T-helper 22 cell (primary cell): ENCODE data around the gene SLC15A3.

Experiments used
- DNase-seq: peaks from one replicate; pipeline ENCODE4 v3.0.0-alpha.2; 2020; ENCODE audit warnings: low read depth

The SLC15A3 gene

GRCh38 chr11:60945295-60945667 lies 6.7 kb downstream of the SLC15A3 start:
- no peak for DNase-seq

DNA sequence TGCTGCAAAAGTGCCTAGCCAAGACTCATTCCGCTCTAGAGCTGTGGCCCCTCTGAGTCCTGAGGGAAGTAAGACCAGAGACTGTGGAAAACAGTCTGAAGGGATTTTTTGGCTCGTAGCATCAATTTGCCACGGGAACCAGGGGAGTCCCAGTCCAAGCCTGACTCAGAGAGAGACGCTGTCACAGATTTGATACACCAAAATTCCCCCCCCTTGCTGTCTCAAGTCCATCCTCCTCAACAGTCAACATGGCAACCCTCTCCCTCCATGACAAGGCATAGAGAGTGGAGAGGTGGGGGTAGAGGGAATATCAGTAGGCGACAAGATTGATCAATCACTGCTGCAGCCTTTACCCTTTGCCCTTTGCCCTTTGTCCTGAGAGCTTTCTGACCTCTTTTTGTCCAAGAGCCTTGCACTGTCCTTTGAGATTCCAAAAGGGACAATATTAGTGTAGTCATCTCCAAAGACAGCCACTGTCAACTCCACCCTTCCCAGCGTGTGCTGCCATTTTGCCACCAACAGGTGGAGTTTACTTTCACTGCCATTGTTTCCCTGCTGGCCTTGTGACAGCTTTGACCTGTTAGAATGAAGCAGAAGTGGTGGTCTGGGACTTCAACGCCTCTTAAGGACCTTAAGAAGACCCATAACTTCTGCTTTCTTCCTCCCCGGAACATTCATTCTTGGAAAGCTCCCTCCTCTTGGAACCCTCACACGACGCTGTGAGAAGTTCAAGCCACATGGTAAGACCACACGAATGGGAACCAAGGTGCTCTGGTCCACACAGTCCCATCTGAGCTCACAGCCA lies 7.3 kb downstream of the SLC15A3 start:
- no peak for DNase-seq

DNA sequence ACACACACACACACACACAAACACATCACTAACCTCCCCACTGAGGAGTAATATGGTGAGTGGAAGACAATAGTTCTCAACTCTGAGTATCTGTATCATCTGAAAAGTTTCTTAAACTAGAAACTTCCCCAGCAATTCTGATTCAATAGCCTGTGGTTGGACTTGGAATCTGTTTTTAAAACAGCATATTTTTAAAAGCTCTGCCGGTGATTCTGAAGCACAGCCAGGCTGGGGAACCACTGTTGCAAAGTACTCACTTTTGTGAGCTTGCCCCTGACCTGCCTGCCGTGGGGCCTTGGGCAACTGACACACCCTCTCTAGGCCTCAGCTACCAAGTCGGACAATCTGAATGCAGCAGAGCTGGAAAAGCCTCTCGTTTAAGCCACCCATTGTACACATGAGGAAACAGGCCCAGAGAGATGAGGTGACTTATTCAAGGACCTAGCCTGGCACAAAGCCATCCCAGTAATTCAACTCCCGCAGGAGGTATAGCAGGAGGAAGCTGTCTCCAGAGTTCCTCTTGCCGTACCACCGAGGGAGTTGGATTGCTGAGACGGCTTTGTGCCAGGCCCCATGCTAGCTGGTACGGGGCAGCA lies 8.9 kb downstream of the SLC15A3 start:
- DNase-seq, result no peak

DNA sequence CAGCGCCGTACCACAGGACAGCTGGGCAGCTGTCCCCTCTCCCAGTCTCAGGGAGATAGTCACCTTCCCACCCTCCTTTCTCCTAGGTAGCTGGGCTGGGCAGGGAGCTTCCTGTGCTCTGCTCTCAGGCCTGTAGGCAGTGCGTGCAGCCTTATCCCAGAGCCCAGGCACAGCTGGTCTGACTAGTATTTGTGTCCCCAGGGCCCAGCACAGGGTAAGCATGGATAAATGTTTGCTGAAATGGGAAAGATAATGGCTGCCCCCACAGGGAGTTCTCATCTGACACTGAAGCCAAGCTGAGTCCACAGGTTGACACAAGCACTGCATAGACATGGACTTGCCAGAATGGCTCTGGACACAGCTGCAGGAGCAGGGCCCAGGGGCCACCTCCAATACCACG lies 9.8 kb downstream of the SLC15A3 start:
- no peak for DNase-seq

DNA sequence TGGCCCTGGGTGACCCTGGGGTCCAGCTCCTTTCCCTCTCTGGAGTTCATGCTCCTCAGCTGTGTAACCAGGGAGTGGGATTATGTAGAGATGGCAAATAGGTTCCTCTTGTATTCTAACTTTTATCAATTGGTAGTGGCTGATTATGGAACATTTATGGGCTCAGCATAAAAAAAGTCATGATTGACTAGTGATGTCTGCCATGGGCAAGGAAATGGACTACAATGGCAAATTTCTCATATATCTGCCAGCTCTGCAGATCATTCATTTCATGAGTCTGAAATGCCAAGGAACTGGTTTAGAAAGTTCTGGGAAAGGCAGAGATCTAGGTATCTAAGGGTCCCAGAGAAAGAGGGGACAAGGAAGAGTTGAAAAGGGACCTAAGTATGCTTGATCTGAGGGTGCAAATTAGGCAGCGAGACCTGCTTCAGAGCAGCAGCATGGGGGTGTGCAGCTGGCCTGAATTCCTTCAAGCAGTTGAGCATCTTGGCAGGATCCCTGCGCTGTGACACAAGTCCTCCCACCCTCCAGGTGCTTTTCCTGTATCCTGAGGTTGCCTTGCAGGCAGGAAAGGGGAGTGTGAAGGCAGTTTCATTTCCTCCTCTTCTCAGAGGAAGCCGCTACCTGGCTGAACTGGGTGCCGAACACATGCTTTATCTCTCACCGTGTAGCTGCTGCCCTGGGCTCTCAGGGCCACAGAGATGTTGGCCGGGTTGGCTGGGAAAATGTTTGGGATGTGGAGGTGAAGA lies 10.4 kb downstream of the SLC15A3 start:
- DNase-seq, result no peak

GRCh38 chr11:60939855-60940254 lies 12.1 kb downstream of the SLC15A3 start:
- no peak for DNase-seq

DNA sequence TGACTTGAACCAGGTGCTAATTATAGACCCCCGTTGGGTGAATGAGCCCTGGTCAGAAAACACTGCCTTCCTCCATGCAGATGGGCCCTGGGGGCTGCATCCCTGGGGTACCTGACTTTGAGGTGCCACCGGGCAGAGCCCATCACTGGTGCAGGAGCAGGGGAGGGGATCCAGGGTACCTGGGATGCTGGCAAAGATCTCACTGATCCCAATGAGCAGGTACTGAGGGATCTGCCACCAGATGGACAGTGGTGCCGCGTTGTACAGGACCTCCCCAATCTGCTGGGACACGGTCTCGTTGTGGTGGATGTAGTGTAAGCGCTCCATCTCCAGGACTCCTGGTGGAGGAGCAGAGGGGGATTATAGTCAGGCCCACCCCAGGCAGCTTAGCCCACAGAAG lies 12.7 kb downstream of the SLC15A3 start:
- no peak for DNase-seq

DNA sequence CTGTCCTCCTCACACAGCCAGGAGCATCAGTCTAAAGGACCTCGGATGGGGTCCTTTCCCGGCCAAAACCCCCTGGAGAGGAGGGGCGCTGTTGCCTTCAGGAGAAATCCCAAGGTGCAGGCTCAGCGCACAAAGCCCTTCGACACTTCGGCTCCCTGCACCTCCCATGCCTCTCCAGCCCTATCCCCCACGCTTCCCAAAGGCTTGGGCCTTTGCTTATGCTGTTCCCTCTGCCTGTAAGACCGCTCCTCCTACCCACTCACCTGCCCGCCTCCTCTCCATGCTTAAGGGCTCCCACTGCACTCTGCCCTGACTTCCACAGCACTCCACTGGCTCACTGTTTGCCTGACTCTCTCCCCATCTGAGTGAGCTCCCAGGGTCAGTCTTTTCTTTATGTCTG lies 13.5 kb downstream of the SLC15A3 start:
- DNase-seq, result no peak

GRCh38 chr11:60937811-60938210 lies 14.2 kb downstream of the SLC15A3 start:
- DNase-seq, result no peak

- DNase-seq, result no peak
Measured at GRCh38 chr11:60937144-60937527, 14.8 kb downstream of the SLC15A3 start.

- DNase-seq, result no peak
Measured at GRCh38 chr11:60936467-60937143, 15.4 kb downstream of the SLC15A3 start.

- DNase-seq, result no peak
Measured at GRCh38 chr11:60935676-60936442, 16.1 kb downstream of the SLC15A3 start.

DNA sequence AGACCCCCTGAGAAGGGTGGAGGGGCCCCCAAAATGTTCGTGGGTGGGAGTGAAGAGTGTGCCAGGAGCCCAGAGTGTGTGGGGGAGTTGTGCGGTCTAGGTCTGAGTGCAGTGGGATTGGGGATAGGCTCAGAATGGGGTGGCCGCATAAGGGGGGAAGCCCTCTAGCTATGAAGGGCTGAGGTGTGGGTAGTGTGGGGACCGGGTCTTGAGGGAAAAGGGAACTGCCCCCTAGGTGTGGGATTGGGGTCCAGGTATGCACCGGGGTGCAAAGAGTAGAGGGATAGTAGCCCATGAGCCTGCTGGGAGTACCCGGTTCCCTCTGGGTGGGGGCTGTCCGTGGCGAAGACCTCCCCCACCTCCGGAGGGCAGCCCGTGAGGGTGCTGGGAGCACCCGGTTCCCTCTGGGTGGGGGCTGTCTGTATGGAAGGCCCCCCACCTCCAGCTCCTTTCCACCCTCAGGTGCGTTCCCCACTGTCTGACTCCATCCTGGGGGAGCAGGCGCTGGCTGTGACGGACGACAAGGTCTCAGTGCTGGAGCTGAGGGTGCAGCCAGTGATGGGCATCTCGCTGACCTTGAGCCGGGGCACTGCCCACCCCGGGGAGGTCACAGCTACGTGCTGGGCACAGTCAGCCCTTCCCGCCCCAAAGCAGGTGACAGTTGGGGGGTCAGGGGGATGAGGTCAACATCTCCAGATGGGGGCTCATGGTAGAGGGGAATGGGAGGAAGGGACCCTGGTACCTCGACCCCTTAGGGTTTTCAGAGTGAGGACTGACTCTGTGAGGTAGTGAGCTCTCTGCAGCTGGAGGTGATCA lies 17.0 kb downstream of the SLC15A3 start:
- DNase-seq, result no peak

DNA sequence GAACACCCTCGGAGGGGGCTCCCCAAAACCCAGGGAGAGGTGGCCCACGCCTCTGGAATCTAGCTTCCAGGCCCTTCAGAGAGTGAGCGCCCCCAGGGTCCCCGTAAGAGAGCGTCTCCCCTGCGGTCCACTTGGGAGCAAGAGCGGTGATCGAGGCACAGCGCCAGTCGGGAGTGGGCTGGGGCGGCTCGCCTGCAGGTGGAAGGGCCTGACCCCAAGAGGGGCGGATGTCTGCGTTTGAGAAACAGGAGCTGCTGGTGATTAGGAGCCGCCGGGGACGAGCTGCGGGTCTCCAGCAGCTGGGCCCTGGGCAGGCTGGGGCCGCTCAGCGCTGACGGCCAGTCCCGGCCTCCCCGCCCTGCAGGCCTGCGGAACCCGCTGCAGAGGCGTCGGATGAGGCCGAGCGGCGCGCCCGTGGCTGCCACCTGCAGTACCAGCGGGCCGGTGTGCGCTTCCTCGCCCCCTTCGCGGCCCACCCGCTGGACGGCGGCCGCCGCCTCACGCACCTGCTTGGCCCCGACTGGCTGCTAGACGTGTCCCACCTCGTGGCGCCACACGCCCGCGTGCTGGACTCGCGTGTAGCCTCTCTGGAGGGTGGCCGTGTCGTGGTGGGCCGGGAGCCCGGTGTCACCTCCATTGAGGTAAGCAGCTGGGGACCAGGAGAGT lies 17.7 kb downstream of the SLC15A3 start:
- DNase-seq, result no peak

DNA sequence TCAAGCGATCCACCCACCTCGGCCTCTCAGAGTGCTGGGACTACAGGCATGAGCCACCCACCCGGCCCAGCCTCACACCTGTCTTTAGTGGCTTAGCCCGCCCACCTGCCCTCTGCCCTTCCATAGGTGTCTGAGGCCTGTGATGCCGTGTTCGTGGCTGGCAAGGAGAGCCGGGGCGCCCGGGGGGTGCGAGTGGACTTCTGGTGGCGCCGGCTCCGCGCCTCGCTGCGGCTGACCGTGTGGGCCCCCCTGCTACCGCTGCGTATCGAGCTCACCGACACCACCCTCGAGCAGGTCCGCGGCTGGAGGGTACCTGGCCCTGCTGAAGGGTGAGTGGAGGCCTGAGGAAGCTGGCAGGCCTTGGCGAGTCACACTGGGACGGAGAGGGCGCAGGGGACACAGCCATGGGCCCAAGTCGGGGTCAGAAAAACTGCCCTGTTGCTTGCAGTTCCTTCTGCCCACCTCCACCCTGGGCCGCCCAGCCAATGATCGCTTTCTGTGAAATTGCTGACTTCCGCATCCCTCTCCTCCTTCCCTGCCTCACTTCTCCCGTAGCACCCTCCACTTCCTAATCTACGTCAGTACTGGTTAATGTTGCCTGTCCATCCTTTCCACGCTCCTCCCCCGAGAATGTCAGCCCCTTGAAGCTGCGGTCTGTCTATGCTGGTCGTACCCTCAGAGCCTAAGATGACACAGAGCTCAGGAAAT lies 18.4 kb downstream of the SLC15A3 start:
- DNase-seq, result no peak

DNA sequence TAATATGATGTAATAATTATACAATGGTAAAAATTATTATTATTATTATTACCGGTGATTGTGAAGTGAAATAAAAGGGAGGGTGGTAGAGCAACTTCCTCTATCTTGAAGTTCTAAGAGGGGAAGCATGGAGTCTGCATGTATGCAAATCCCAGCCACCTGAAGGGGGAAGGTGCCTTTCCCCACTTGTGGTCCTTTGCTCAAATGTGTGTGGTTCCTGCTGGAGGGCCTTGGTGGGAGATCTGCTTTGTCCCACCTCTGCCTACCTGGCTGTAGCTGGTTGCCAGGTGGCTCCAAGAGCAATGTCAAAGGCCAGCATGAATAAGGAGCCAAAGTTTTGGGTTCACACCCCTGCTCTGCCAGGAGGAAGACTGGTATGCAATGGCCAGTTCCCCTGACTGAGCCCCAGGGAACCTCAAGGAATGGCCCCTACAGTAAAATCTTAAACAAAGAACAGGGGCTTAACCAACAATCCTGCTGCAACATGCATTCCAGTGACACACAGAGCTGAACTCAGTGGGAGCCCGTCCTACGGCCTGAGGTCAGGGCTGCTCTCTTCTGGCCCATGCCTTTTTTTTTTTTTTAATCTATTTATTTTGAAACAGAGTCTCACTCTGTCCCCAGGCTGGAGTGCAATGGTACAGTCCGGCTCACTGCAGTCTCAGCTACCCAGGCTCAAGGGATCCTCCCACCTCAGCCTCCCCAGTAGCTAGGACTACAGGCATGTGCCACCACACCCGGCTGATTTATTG lies 19.2 kb downstream of the SLC15A3 start:
- DNase-seq, result no peak

DNA sequence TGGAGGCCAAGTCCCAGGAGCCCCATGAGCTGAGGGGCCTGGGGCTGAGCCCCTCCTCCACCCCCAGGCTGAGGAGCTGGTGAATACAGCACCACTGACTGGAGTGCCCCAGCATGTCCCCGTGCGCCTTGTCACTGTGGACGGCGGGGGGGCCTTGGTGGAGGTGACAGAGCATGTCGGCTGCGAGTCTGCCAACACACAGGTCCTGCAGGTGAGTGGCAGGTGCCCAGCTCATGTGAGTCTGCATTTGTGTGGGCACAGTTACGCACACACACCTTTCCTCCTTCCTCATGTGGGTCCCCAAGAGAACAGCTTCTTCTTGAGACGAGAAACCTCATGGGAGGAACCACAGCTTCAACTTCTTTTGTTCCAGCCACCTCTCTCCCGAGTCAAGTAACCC lies 20.1 kb downstream of the SLC15A3 start:
- no peak for DNase-seq

GRCh38 chr11:60930394-60930793 lies 21.6 kb downstream of the SLC15A3 start:
- DNase-seq, result no peak

GRCh38 chr11:60929764-60930163 lies 22.2 kb downstream of the SLC15A3 start:
- no peak for DNase-seq
